ENCODE measurements around the gene TMEM190. TPM values are rescaled to one million over a fixed set of nuclear protein-coding genes. Genes with fewer than 3 reads are reported as not detected.

Gene TMEM190
- total RNA-seq, 1 experiment from 2014 or later: not detected

DNA sequence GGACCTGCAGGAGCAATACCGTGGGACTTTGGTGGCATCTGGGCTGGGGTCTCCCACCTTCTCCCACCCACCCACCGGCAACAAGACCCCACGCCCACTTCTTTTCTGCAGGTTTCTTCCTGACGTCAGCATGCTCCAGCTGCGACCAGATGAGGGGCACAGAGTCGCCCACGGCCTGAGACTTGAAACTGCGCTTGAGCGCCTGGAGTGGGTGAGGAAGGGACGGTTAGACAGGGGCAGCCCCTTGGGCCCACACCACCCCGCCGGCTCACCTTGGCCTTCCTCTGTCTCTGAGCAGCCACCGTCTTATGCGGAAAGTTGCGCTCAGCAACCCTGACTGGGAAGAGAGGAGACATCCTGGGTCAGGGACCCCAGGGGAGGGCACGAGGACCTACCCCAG, 15.7 kb upstream of the TMEM190 start:
- Histone ChIP-seq H3K9ac (ENCODE audit: low read length) (no peak overlapping the region), H3K27ac (ENCODE audit: low read depth, low read length) (no peak overlapping the region), H3K4me3 (replicated peaks in 1 of 2; ENCODE audit: low read depth in 1 of 2, low read length in 2 of 2) (no peak overlapping the region), H2AFZ (ENCODE audit: low read depth, low read length, poor library complexity, severe bottlenecking) (no peak overlapping the region), H3K9me3 (ENCODE audit: control insufficient read depth in 1 of 2, insufficient read depth in 1 of 2, low read depth in 1 of 2, low read length in 2 of 2) (no peaks in the 10 kb centered on the region), H4K20me1 (ENCODE audit: insufficient read depth) (no peaks in the 10 kb centered on the region), H3K79me2 (ENCODE audit: insufficient read depth, low read length) (no peaks in the 10 kb centered on the region), H3K27me3 (ENCODE audit: insufficient read depth, low read length) (no peaks in the 10 kb centered on the region), H3K36me3 (ENCODE audit: control insufficient read depth in 1 of 2, insufficient read depth in 2 of 2, low read length in 2 of 2) (no peaks in the 10 kb centered on the region), H3K4me1 (ENCODE audit: control insufficient read depth in 1 of 2, insufficient read depth in 2 of 2, low read length in 2 of 2) (no peaks in the 10 kb centered on the region), H3K9me2 (ENCODE audit: insufficient read depth) (no peaks in the 10 kb centered on the region), H3K4me2 (ENCODE audit: low read length) (no peak overlapping the region)
- BruUV-seq (replicated peaks): no TSS peak
- POLR2A ChIA-PET: no interaction called here
- DNase-seq (ENCODE audit: low read depth, low spot score) (no peak), ATAC-seq (no peak)
- intact Hi-C loops (cut with micrococcal nuclease): no loop called here
- TF ChIP-seq RAD21 (IDR thresholded peaks at IDR 0.05; ENCODE audit: low read depth) (no peak), CBX3 (IDR thresholded peaks at IDR 0.05; ENCODE audit: low read depth) (no peak), ELF1 (IDR thresholded peaks at IDR 0.05; ENCODE audit: borderline replicate concordance, low read depth) (no peak), CEBPB (IDR thresholded peaks at IDR 0.05; ENCODE audit: low read depth) (no peak), SIN3A (IDR thresholded peaks at IDR 0.05; ENCODE audit: low read depth) (no peak), ZNF274 (IDR thresholded peaks at IDR 0.05; ENCODE audit: low read depth, low read length) (no peak), EZH2 (IDR thresholded peaks at IDR 0.05) (no peak), ZFX (IDR thresholded peaks at IDR 0.05) (no peak), SRF (IDR thresholded peaks at IDR 0.05; ENCODE audit: low read depth) (no peak), FOSL1 (IDR thresholded peaks at IDR 0.05; ENCODE audit: low read depth) (no peak), SP1 (IDR thresholded peaks at IDR 0.05; ENCODE audit: low read depth) (no peak), EZH2phosphoT487 (IDR thresholded peaks at IDR 0.05; ENCODE audit: borderline replicate concordance) (no peak), YY1 (IDR thresholded peaks at IDR 0.05; ENCODE audit: extremely low read depth, insufficient replicate concordance, low read depth, low read length) (no peak), TCF7L2 (IDR thresholded peaks at IDR 0.05; ENCODE audit: borderline replicate concordance, extremely low read depth, insufficient read depth, insufficient read length) (no peak)
- TF ChIP-seq, protein P1, sequence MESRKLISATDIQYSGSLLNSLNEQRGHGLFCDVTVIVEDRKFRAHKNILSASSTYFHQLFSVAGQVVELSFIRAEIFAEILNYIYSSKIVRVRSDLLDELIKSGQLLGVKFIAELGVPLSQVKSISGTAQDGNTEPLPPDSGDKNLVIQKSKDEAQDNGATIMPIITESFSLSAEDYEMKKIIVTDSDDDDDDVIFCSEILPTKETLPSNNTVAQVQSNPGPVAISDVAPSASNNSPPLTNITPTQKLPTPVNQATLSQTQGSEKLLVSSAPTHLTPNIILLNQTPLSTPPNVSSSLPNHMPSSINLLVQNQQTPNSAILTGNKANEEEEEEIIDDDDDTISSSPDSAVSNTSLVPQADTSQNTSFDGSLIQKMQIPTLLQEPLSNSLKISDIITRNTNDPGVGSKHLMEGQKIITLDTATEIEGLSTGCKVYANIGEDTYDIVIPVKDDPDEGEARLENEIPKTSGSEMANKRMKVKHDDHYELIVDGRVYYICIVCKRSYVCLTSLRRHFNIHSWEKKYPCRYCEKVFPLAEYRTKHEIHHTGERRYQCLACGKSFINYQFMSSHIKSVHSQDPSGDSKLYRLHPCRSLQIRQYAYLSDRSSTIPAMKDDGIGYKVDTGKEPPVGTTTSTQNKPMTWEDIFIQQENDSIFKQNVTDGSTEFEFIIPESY (IDR thresholded peaks at IDR 0.05; ENCODE audit: extremely low read depth, insufficient replicate concordance, low read length): no peak
- TF ChIP-seq, protein P2, sequence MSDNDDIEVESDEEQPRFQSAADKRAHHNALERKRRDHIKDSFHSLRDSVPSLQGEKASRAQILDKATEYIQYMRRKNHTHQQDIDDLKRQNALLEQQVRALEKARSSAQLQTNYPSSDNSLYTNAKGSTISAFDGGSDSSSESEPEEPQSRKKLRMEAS (IDR thresholded peaks at IDR 0.05): no peak
- TF ChIP-seq, protein P3, sequence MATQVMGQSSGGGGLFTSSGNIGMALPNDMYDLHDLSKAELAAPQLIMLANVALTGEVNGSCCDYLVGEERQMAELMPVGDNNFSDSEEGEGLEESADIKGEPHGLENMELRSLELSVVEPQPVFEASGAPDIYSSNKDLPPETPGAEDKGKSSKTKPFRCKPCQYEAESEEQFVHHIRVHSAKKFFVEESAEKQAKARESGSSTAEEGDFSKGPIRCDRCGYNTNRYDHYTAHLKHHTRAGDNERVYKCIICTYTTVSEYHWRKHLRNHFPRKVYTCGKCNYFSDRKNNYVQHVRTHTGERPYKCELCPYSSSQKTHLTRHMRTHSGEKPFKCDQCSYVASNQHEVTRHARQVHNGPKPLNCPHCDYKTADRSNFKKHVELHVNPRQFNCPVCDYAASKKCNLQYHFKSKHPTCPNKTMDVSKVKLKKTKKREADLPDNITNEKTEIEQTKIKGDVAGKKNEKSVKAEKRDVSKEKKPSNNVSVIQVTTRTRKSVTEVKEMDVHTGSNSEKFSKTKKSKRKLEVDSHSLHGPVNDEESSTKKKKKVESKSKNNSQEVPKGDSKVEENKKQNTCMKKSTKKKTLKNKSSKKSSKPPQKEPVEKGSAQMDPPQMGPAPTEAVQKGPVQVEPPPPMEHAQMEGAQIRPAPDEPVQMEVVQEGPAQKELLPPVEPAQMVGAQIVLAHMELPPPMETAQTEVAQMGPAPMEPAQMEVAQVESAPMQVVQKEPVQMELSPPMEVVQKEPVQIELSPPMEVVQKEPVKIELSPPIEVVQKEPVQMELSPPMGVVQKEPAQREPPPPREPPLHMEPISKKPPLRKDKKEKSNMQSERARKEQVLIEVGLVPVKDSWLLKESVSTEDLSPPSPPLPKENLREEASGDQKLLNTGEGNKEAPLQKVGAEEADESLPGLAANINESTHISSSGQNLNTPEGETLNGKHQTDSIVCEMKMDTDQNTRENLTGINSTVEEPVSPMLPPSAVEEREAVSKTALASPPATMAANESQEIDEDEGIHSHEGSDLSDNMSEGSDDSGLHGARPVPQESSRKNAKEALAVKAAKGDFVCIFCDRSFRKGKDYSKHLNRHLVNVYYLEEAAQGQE (IDR thresholded peaks at IDR 0.05; ENCODE audit: low read depth): no peak
- TF ChIP-seq, protein P4, sequence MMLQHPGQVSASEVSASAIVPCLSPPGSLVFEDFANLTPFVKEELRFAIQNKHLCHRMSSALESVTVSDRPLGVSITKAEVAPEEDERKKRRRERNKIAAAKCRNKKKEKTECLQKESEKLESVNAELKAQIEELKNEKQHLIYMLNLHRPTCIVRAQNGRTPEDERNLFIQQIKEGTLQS (IDR thresholded peaks at IDR 0.05): no peak
- CTCF ChIA-PET: no interaction called here
- RAD21 ChIA-PET (ENCODE audit: low non-redundant PET in 1 of 2, low total read pairs in 2 of 2, uncharacterized antibody in 2 of 2, unreplicated experiment in 2 of 2): no interaction called here
